ENCODE results near the gene HGFAC.

GRCh38 chr4:3451956-3452355, 10.2 kb downstream of the HGFAC start:
- TF ChIP-seq CTCF (conservative IDR thresholded peaks at IDR 0.05 in 1 of 2, IDR thresholded peaks at IDR 0.05 in 1 of 2; ENCODE audit: extremely low read depth in 1 of 2, insufficient read depth in 1 of 2, low read depth in 1 of 2, low read length in 2 of 2): no peak
- no peak for TF ChIP-seq EZH2 (IDR thresholded peaks at IDR 0.05; ENCODE audit: borderline replicate concordance, low read length)

Measured in mammary epithelial cell (primary cell).